A549 (cell line): ENCODE data around the gene RPTOR. TPM values are rescaled to one million over a fixed set of nuclear protein-coding genes. Genes with fewer than 3 reads are reported as not detected.
A peak's percentile ranks its signal among the peaks of the same experiment; 100 is the strongest.

Experiments used
- ATAC-seq, 2 experiments: fragments of 200-7000 bp in 1 of 2; fragments of >200 bp in 1 of 2; cut with Nextera tagmentation in 1 of 2; cut with Tn5 transposase in 1 of 2; 3 replicates each; pipeline versions ENCODE4 v1.8.0 to v1.9.1; 2018 to 2020; ENCODE audit warnings: mild to moderate bottlenecking in 1 of 2, moderate library complexity in 1 of 2
- CTCF ChIA-PET: fragments of 300-600 bp; sonication (Branson Sonifier 250); formaldehyde crosslinking; extraction: SDS; loops from one replicate; lab custom pipeline; 2021; ENCODE audit warnings: antibody characterized with exemption, inconsistent platforms; lab: Yijun Ruan, JAX
- POLR2A ChIA-PET: fragments of 350-600 bp; formaldehyde crosslinking; extraction: SDS; loops from one replicate; lab custom pipeline; 2021; ENCODE audit warnings: antibody characterized with exemption, inconsistent platforms; lab: Yijun Ruan, JAX
- DNase-seq, 2 experiments: peaks; one replicate each; pipeline versions ENCODE4 v3.0.0 to v3.0.0-alpha.2; 2011 to 2016; ENCODE audit warnings: low read depth in 1 of 2, low spot score in 1 of 2
- FAIRE-seq: peaks from 2 replicates; lab custom pipeline; 2011; peaks lifted over from hg19 to GRCh38; lab: Jason Lieb, UNC
- H3K27ac ChIP-seq, 2 experiments: fragments of >200 bp; sonication (Bioruptor Twin); formaldehyde crosslinking; 3 replicates each; pipeline ENCODE4 v1.5.1; 2016 to 2017
- H3K4me1 ChIP-seq: fragments of >200 bp; sonication (Bioruptor Twin); formaldehyde crosslinking; 3 replicates; pipeline ENCODE4 v1.6.1; 2016
- H3K4me2 ChIP-seq: fragments of >200 bp; sonication (Bioruptor Twin); formaldehyde crosslinking; 3 replicates; pipeline ENCODE4 v1.6.1; 2016
- H3K4me3 ChIP-seq: fragments of >200 bp; sonication (Bioruptor Twin); formaldehyde crosslinking; 3 replicates; pipeline ENCODE4 v1.5.1; 2016
- H3K9me3 ChIP-seq: fragments of >200 bp; sonication (Bioruptor Twin); formaldehyde crosslinking; 3 replicates; pipeline ENCODE4 v1.6.1; 2016
- CBX2 ChIP-seq: fragments of 200-600 bp; sonication (generic); IDR thresholded peaks from 2 replicates; pipeline ENCODE4 v1.6.1; 2016; ENCODE audit warnings: low read depth, mild to moderate bottlenecking, borderline replicate concordance
- CBX8 ChIP-seq: fragments of 200-600 bp; sonication (generic); IDR thresholded peaks from 2 replicates; pipeline ENCODE4 v1.6.1; 2016
- CEBPB ChIP-seq, 2 experiments: fragments of >200 bp in 1 of 2; sonication (Bioruptor Twin) in 1 of 2; formaldehyde crosslinking in 1 of 2; IDR thresholded peaks; 2 replicates each; pipeline ENCODE4 v1.6.1; 2012 to 2016
- CHD4 ChIP-seq: fragments of 200-600 bp; sonication (generic); IDR thresholded peaks from 2 replicates; pipeline ENCODE4 v1.6.1; 2016; ENCODE audit warnings: antibody characterized with exemption, mild to moderate bottlenecking, borderline replicate concordance
- EHMT2 ChIP-seq: fragments of 200-600 bp; sonication (generic); IDR thresholded peaks from 2 replicates; pipeline ENCODE4 v1.6.1; 2016; ENCODE audit warnings: antibody characterized with exemption, low read depth, mild to moderate bottlenecking, moderate library complexity
- ELK1 ChIP-seq: fragments of 150-350 bp; IDR thresholded peaks from 2 replicates; pipeline ENCODE4 v1.6.1; 2014; ENCODE audit warnings: low read depth, mild to moderate bottlenecking, low read length
- EP300 ChIP-seq, 2 experiments: fragments of >200 bp; sonication (Bioruptor Twin); formaldehyde crosslinking; IDR thresholded peaks; 2 replicates in 1 of 2; 3 replicates in 1 of 2; pipeline ENCODE4 v1.6.1; 2016 to 2017
- ESRRA ChIP-seq: fragments of 150-350 bp; IDR thresholded peaks from 2 replicates; pipeline ENCODE4 v1.6.1; 2014; ENCODE audit warnings: mild to moderate bottlenecking, low read length, borderline replicate concordance
- FOSL2 ChIP-seq, 2 experiments: fragments of 450-650 bp in 1 of 2; fragments of >200 bp in 1 of 2; sonication (Bioruptor Twin) in 1 of 2; formaldehyde crosslinking; IDR thresholded peaks; 2 replicates each; pipeline versions ENCODE4 v1.5.0 to v1.6.1; 2016 to 2020; ENCODE audit warnings: mild to moderate bottlenecking in 1 of 2, moderate library complexity in 1 of 2
- FOXS1 ChIP-seq: fragments of 250-450 bp; sonication (Bioruptor Pico); IDR thresholded peaks from 2 replicates; pipeline ENCODE4 v1.5.0; 2020; ENCODE audit warnings: mild to moderate bottlenecking, moderate library complexity
- HEYL ChIP-seq: fragments of 250-450 bp; sonication (Bioruptor Pico); IDR thresholded peaks from 2 replicates; pipeline ENCODE4 v1.8.0; 2021; ENCODE audit warnings: mild to moderate bottlenecking, moderate library complexity
- HMGXB4 ChIP-seq: fragments of 250-450 bp; sonication (Bioruptor Pico); IDR thresholded peaks from 2 replicates; pipeline ENCODE4 v1.5.0; 2021; ENCODE audit warnings: mild to moderate bottlenecking, moderate library complexity, borderline replicate concordance
- HOXB5 ChIP-seq: fragments of 250-450 bp; sonication (Bioruptor Pico); IDR thresholded peaks from 2 replicates; pipeline ENCODE4 v1.5.0; 2020; ENCODE audit warnings: mild to moderate bottlenecking, moderate library complexity
- JUNB ChIP-seq: fragments of >200 bp; sonication (Bioruptor Twin); formaldehyde crosslinking; IDR thresholded peaks from 2 replicates; pipeline ENCODE4 v1.6.1; 2016
- KDM5A ChIP-seq: fragments of 200-600 bp; sonication (generic); IDR thresholded peaks from 2 replicates; pipeline ENCODE4 v1.6.1; 2016; ENCODE audit warnings: antibody characterized with exemption, mild to moderate bottlenecking
- MAX ChIP-seq: IDR thresholded peaks from 2 replicates; pipeline ENCODE4 v1.6.1; 2012
- NPAS2 ChIP-seq: fragments of 250-450 bp; sonication (Bioruptor Pico); IDR thresholded peaks from 2 replicates; pipeline ENCODE4 v1.8.0; 2022; ENCODE audit warnings: mild to moderate bottlenecking, moderate library complexity, borderline replicate concordance
- NR3C1 ChIP-seq: fragments of >200 bp; sonication (Bioruptor Twin); formaldehyde crosslinking; IDR thresholded peaks from 3 replicates; pipeline ENCODE4 v1.6.1; 2017
- PHF8 ChIP-seq: fragments of 200-600 bp; sonication (generic); IDR thresholded peaks from 2 replicates; pipeline ENCODE4 v1.6.1; 2016; ENCODE audit warnings: low read depth, mild to moderate bottlenecking, antibody characterized with exemption, moderate library complexity, borderline replicate concordance
- POLR2A ChIP-seq: IDR thresholded peaks from 2 replicates; pipeline ENCODE4 v1.6.1; 2012; ENCODE audit warnings: mild to moderate bottlenecking, low read length
- POLR2AphosphoS2 ChIP-seq: conservative IDR thresholded peaks from 2 replicates; pipeline ENCODE4 v1.6.1; 2012; ENCODE audit warnings: low read length, improper control_type of control experiment, inconsistent platforms
- RAD21 ChIP-seq, 2 experiments: fragments of >200 bp in 1 of 2; sonication (Bioruptor Twin) in 1 of 2; formaldehyde crosslinking in 1 of 2; IDR thresholded peaks in 1 of 2; conservative IDR thresholded peaks in 1 of 2; 2 replicates in 1 of 2; 3 replicates in 1 of 2; pipeline ENCODE4 v1.6.1; 2012 to 2018; ENCODE audit warnings: inconsistent platforms in 1 of 2
- RFX5 ChIP-seq: fragments of 450-650 bp; IDR thresholded peaks from 2 replicates; pipeline ENCODE4 v1.7.1; 2014; ENCODE audit warnings: antibody characterized with exemption, mild to moderate bottlenecking, moderate library complexity
- SMC3 ChIP-seq: fragments of >200 bp; sonication (Bioruptor Twin); formaldehyde crosslinking; IDR thresholded peaks from 3 replicates; pipeline ENCODE4 v1.6.1; 2018; ENCODE audit warnings: inconsistent platforms
- SREBF2 ChIP-seq: fragments of 450-650 bp; IDR thresholded peaks from 2 replicates; pipeline ENCODE4 v1.6.1; 2014; ENCODE audit warnings: mild to moderate bottlenecking, moderate library complexity
- USF2 ChIP-seq: fragments of 450-650 bp; IDR thresholded peaks from 2 replicates; pipeline ENCODE4 v1.6.1; 2014; ENCODE audit warnings: antibody characterized with exemption
- ZC3H11A ChIP-seq: fragments of 450-650 bp; IDR thresholded peaks from 2 replicates; pipeline ENCODE4 v1.6.1; 2014; ENCODE audit warnings: antibody characterized with exemption, mild to moderate bottlenecking
- ZNF302 ChIP-seq: fragments of 250-450 bp; sonication (Bioruptor Pico); IDR thresholded peaks from 2 replicates; pipeline ENCODE4 v1.9.0; 2021; ENCODE audit warnings: inconsistent platforms, mild to moderate bottlenecking, moderate library complexity
- ZSCAN20 ChIP-seq: fragments of 250-450 bp; sonication (Bioruptor Pico); IDR thresholded peaks from 2 replicates; pipeline ENCODE4 v1.8.0; 2022; ENCODE audit warnings: mild to moderate bottlenecking, moderate library complexity
- WGBS: methylation state at CpG from one replicate; pipeline ENCODE4 v1.1.6; 2017; ENCODE audit errors: missing lambda C conversion rate; 5-methylcytosine and 5-hydroxymethylcytosine counted together
- polyA plus RNA-seq, 4 experiments: library from polyadenylated mRNA; depleted of rRNA in 3 of 4; stranded (reverse); fragments of >200 nt; fragmentation: RNase III in 1 of 4; extraction: RNeasy Plus Mini Kit Qiagen cat#74134 plus additional on column Dnase treatment in 1 of 4; gene quantifications; 2 replicates in 3 of 4; 3 replicates in 1 of 4; pipeline ENCODE4 v1.2.3, GENCODE V29; 2011 to 2017
- TF ChIP-seq, protein P1 (sequence below): fragments of 250-450 bp; sonication (Bioruptor Pico); IDR thresholded peaks from 2 replicates; pipeline ENCODE4 v1.5.0; 2020; ENCODE audit warnings: low read depth, mild to moderate bottlenecking, moderate library complexity
- TF ChIP-seq, protein P2 (sequence below): fragments of >200 bp; sonication (Bioruptor Twin); formaldehyde crosslinking; IDR thresholded peaks from 3 replicates; pipeline ENCODE4 v1.6.1; 2016

RPTOR gene
- polyA plus RNA-seq, 2 of the 4 experiments (the other 2 are of a cell fraction), result 10.8 to 27.1 TPM

- CTCF ChIA-PET, result interaction anchor here (1.0 to 2.1 kb wide), 5 partner anchors 10 to 644 kb away, joined by 3 to 5 read pairs (median 3); no protein-coding TSS in a partner anchor
- no peak for TF ChIP-seq ZSCAN20
- no peak for TF ChIP-seq USF2
- no peak for TF ChIP-seq ESRRA
- TF ChIP-seq HEYL (CRISPR knock-in tag), result no peak
- TF ChIP-seq FOSL2 (IDR thresholded peaks at IDR 0.05), result no peak
- TF ChIP-seq FOSL2 (CRISPR knock-in tag; IDR thresholded peaks at IDR 0.05), result no peak
- TF ChIP-seq CHD4, result no peak
- TF ChIP-seq CEBPB (IDR thresholded peaks at IDR 0.05), result no peak
- no peak for TF ChIP-seq NPAS2 (CRISPR knock-in tag)
- TF ChIP-seq, protein P1, sequence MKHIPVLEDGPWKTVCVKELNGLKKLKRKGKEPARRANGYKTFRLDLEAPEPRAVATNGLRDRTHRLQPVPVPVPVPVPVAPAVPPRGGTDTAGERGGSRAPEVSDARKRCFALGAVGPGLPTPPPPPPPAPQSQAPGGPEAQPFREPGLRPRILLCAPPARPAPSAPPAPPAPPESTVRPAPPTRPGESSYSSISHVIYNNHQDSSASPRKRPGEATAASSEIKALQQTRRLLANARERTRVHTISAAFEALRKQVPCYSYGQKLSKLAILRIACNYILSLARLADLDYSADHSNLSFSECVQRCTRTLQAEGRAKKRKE, result no peak
- no peak for TF ChIP-seq POLR2A
- TF ChIP-seq HMGXB4, result no peak
- no peak for TF ChIP-seq ZC3H11A
- TF ChIP-seq JUNB, result no peak
- no peak for TF ChIP-seq KDM5A
- TF ChIP-seq SMC3, result no peak
- TF ChIP-seq ELK1, result no peak
- TF ChIP-seq FOXS1 (CRISPR knock-in tag), result no peak
- no peak overlapping the region for H3K27ac ChIP-seq
- FAIRE-seq (no peak), ATAC-seq (no peak), DNase-seq (no peak)
- H3K4me3 ChIP-seq, result no peak overlapping the region
- WGBS, result 93% methylated on average over 15 of the region's 15 CpGs
- no peaks in the 10 kb centered on the region for H3K9me3 ChIP-seq
- POLR2A ChIA-PET, result no interaction called here
- H3K4me1 ChIP-seq, result no peaks in the 10 kb centered on the region
- H3K4me2 ChIP-seq, result no peak overlapping the region
Observed at GRCh38 chr17:80839970-80840369, 295.3 kb downstream of the RPTOR start.

GRCh38 chr17:80842456-80843013, 297.9 kb downstream of the RPTOR start:
- no peak overlapping the region for H3K4me3 ChIP-seq
- ChIA-PET POLR2A (no interaction called here), CTCF (interaction anchor here (1.4 to 2.1 kb wide), 3 partner anchors 9 to 100 kb away, joined by 3 to 7 read pairs (median 7); no protein-coding TSS in a partner anchor)
- DNase-seq (no peak), FAIRE-seq (peak; percentile 70), ATAC-seq (no peak)
- 91% methylated on average over 15 of the region's 15 CpGs for WGBS
- no peaks in the 10 kb centered on the region for H3K4me1 ChIP-seq
- H3K4me2 ChIP-seq, result no peak overlapping the region
- H3K27ac ChIP-seq, result no peak overlapping the region
- no peaks in the 10 kb centered on the region for H3K9me3 ChIP-seq
- TF ChIP-seq RFX5 (no peak), CBX2 (no peak), PHF8 (no peak), NPAS2 (CRISPR knock-in tag) (no peak), HMGXB4 (no peak), EP300 (IDR thresholded peaks at IDR 0.05) (no peak), RAD21 (conservative IDR thresholded peaks at IDR 0.05 in 1 of 2, IDR thresholded peaks at IDR 0.05 in 1 of 2) (no peak), ZNF302 (CRISPR knock-in tag) (no peak), NR3C1 (no peak), EHMT2 (no peak), POLR2A (no peak), SREBF2 (no peak), HOXB5 (CRISPR knock-in tag) (no peak), MAX (no peak), POLR2AphosphoS2 (no peak), CBX8 (no peak), SMC3 (no peak)
- TF ChIP-seq, protein P2, sequence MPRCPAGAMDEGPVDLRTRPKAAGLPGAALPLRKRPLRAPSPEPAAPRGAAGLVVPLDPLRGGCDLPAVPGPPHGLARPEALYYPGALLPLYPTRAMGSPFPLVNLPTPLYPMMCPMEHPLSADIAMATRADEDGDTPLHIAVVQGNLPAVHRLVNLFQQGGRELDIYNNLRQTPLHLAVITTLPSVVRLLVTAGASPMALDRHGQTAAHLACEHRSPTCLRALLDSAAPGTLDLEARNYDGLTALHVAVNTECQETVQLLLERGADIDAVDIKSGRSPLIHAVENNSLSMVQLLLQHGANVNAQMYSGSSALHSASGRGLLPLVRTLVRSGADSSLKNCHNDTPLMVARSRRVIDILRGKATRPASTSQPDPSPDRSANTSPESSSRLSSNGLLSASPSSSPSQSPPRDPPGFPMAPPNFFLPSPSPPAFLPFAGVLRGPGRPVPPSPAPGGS, result no peak
